ENCODE data around the gene BLOC1S3.

BLOC1S3 gene

DNA sequence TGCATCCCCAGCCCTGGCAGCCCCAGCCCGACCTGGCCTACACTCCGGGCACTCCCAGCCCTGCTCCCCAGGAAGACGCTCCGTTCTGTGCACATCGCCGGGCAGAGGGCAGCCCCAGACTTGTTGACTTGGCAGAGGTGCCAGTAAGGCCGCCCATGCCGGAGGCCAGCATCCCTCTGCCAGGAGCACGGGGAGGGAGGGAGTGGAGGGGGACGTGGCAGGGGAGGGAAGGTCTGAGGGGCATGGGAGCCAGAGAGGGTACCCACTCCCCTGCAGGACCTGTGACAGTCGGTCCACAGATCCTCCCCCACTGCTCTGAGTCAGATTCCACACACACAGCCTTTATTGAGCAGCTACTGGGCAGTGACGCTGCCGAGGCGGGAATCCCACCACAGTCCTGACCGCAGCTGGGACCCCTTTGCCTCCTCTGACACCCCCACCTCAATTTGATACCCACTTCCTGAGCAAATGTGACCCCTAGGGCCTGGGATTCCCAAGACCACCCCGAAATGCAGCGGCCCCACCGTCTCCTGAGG is 15.9 kb upstream of the BLOC1S3 start:
- no peak for DNase-seq

DNA sequence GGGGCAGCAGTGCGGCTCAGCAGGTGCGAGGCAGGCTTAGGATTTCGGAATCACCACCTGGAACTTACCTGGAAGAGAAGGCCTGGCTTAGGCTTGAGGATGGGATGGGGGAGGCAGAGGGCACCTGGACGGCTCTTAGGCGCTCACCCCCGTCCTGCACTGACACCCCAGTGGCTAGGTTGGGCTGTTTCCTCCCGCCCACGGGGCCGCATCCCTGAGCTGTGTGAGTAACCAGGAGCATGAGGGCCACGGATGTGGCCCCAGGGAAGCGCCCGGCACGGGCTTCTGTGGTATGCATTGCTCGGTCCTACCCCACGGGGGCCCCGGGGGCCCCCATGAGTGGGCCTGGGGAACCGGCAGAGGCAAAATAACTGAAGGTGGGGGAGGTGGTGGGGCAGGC is 15.4 kb upstream of the BLOC1S3 start:
- no peak for DNase-seq

DNA sequence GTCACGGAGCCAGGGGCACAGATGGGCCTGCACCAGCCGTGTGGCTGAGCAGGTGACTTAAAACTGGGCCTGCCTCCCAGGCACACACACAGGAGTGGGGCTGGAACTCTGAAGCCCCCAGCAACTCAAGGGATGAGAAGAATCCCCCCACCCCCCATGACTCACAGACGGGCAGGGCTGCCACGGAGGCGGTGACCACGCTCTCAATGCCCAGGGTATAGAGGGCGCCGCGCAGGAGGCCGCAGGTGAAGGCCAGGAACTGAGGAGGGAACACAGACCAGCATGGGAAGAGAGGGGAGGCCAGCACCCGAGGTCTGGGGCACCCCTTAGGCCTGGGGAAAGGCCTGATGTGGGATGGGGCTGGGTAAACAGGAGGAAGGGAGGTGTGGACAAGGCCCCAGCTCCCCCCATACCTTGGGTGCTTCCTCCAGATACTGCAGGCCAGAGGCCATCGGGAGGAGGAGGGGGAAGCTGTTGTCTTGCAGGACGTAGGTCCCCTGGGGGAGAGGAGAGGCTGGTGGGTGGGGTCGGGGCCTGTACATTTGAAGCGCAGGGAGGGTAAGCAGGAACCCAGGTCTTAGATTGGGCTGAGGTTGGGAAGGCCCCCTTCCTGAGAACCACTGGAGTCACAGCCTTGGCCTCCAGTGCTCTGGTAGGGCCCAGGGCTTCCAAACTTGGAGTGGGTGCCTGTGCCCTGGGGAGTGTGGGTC is 14.7 kb upstream of the BLOC1S3 start:
- DNase-seq: no peak

DNA sequence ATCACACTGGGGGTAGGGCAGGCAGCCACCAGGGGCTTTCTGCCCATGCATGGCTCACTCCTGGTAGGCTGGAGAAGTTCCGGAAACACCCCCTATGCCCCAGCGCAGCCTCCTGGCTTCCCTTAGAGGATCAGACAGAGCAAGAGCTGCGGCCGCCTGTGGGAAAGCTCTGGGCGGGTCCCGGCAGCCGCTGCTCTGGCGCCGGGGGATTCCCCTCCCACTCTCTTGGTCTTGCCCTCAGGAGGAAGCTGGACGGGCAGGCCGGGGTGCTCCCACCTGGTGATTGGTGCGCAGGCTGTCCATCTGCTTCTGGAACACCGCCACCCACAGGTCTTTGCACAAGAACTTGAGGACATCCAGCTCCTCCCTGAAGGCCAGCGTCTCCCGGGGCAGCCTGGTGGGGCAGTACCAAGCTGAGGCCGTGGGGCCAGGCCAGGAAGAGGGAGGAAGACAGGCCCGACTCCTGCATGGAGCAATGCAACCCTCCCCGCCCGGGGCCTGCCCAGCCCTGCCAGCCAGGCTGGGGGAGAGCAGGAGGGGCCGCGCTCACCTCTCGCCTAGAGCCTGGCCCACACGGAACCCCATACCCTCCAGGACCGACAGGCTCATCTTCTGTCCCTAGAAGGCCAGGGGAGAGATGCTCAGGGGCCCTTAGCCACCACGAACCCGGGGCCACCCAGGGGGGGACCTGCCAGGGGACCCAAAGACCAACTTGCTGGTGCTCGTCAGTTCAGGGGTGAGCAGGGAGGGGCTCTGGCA is 13.8 kb upstream of the BLOC1S3 start:
- DNase-seq: no peak

DNA sequence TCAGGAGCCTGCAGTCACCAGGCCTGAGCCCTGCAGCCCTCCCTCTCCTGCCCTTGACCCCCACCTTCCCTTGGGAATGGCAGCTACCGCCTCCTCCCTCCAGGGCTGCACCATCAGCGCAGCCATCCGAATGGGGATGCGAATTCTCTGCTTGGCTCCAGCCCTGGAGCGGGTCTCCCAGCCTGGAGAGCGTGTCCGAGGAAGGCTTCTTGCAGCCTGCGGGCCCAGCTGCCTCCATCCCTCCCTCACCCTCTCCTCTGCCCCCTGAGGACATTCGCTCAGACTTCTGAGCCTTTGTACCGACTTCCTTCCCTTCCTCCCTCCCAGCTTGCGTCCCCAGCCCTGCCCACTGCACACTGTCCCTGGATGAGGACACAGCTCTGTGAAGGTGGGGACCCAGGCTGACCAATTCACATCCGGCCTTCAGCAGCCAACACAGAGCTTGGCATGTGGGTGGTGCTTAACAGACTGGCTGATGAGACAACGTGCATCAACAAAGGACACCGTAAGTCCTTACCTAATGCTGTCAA is 11.8 kb upstream of the BLOC1S3 start:
- DNase-seq: no peak

DNA sequence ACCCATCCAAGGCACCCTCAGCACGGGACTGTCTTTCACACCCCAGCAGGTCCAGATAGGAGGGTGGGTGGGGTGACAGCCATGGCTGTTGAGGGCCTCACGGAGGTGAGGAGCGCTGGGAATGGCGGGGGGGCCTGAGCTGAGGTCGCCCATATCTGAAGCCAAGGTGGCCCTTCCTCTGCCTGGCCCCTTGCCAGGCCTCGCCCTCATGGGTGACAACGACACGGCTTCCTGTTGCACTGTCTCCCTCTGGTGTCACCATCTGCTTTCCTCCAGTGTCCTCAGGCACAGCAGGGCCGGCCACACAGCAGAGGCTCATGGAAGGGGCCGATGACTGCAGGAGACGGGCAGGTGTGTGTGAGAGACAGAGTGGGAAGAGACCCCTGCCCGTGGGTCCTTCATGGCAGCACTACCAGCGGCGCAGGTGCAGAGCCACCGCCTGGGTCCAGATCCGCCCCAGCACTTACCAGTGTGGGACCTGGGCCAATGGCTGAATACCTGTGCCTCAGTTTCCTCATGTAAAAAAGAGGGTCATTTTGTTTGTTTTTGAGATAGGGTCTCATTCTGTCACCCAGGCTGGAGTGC is 9.7 kb upstream of the BLOC1S3 start:
- DNase-seq: no peak

DNA sequence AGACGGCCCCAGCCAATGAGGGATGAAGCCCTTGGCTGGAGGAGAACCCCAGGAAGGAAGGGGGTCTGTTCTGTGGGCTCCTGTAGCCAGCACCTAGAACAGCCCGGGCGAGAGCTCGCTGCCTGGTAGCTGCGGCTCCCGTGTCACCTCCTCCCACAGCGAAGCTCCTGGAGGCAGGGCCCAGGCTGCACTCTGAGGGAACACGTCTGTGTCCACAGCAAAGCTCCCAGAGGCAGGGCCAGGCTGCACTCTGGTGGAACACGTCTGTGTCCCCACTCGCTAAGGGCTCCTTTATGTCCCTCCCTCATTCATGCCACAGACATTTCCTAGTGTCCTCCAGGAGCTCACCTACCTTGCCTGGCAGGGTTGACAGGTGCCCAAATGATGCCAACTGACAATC is 9.0 kb upstream of the BLOC1S3 start:
- no peak for DNase-seq

DNA sequence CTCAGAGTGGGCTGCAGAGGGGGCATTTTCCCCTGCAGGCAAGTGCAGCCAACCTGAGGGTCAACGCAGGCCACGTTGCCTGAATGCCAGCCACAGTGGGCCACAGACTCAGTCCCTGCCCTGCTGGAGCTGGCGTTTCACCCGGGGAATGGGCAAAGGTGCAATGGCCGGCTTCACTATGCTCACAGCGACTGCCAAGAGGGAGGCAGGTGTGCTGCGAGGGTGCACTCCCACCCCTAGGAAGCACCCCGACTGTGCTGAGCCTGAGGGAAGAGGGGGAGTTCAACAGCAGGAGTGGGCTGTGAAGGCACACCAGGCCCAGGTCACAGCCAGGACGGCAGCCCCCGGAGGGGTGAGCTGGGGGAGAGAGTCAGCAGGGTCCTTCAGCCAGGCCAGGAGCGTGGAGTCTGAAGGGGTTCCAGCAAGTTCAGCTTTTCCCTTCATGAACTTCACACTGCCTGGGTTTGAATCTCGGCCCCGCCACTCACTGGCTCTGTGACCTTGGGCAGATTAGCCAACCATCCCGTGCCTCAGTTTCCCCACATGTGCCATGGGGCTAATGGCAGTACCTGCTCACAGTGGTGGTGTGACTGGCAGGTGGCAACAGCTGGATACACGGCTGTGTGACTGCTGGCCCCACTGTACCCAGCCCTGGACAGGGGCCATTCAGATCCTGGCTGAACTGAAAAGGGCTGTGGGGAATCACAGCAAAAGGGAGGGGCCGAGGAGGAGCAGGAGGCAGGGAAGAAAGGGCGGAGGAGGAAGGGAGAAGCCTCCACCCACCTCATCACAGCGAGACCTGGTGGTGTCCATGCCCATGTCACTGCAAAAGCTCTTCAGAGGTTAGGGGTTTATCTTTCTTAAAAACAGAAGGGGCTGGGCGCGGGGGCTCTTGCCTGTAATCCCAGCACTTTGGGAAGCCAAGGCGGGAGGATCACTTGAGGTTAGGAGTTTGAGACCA is 8.2 kb upstream of the BLOC1S3 start:
- no peak for DNase-seq

DNA sequence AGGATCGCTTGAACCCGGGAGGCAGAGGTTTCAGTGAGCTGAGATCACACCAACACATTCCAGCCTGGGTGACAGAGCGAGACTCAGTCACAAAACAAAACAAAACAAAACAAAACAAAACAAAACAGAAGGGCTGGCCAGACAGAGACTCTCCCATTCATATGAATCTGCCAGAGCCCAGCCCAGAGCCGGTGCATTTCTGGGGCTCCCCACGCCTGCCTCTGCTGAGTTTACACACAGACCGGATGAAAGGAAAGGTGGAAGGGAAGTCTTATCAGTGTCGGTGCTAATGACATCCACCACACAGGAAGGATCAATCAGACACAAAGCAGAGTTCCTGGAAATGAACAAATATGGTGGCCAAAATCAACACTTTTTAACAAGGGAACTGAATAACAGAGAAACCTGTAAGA is 7.4 kb upstream of the BLOC1S3 start:
- DNase-seq: no peak

DNA sequence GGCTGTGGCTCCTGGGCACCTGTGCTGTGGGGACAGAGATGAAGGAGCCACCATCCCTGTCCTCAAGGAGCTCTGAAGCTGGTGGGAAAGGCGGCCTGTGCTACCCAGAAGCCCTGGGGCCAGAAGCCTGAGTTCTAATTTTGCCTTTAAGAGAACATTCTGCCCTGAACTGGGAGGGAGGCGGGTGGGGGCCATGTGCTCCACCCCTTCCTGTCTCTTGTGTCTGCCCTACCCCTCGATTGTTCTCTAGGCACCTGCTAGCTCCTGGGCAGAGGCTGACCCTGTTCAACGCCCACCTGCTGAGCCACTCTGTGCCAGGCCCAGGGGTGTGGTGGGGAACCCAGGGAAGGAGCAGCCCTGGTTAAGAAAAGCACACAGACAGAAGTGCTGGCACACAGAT is 6.4 kb upstream of the BLOC1S3 start:
- no peak for DNase-seq

DNA sequence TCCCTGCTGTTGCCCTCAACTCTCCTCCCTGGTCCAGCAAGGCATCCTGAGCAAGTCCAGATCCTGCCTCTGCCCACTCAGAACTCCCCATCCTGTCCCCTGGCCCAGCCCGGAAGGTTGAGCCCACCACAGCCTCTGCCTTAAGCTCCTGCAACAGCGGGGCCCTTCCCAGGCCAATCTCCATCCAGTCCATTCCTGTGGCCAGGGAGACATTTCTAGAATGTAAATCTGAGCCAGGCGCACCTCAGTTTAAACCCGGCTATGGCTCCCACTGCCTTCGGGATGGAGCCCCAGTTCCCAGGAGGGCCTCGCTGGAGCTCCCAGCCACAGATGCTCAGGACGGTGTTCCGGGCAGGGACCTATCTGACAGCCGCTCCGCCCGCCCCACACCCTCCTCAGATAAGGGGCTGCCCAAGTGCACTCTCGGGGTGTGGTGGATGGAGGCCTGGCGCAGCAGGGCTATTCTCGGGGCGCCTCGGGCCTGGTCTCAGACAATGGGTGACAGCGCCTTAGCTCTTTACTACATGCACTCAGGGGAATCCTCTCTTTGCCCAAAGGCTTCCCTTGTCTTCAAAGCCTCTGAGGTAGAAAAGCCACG is 5.9 kb upstream of the BLOC1S3 start:
- DNase-seq: no peak

DNA sequence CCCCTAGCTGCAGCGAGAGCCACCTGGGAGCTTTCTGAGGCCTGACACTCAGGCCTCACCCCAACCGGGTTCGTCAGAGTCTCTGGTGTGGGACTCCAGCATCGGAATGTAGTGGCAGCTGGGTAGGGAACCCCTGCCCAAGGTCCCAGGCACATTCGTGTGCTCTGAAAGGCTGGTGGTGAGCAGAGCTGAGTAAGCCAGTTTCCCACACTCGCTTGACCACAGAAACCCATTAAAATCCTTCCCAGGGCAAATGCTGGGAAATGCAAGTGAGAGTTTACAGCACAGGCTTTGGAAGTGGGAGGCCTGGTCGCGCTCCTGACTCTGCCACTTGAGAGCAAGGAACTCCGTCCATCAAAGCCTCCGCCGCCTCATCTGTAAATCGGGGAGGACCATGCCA is 4.8 kb upstream of the BLOC1S3 start:
- no peak for DNase-seq

DNA sequence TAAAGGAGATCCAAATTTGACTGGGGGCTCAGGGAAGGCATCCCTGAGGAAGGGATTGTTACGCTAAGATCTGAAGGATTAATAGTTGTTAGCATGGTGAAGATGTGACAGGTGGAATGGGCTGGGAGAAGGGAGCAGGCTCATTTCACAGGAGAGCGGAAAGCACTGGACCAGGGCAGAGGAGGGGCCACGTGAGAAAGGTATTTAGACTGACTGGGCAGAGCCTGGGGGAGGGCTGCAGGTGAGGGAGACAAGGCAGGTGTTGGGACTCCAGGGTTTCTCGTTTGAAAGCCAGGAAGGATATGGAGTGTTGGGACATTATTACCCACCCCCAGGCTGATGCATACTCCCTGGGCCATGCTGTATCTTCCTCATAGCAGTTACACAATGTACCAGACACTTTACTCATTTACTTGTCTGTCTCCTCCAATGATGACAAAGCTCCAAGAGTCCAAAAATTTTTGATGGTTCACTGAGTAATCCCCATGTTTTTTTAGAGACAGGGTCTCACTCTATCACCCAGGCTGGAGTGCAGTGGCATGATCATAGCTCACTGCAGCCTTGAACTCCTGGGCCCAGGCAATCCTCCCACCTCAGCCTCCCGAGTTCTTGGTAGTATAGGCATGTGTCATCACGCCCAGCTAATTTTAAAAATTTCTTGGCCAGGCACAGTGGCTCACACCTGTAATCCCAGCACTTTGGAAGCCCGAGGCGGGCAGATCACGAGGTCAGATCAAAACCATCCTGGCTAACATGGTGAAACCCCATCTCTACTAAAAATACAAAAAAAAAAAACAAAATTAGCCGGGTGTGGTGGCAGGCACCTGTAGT is 2.9 kb upstream of the BLOC1S3 start:
- no peak for DNase-seq

DNA sequence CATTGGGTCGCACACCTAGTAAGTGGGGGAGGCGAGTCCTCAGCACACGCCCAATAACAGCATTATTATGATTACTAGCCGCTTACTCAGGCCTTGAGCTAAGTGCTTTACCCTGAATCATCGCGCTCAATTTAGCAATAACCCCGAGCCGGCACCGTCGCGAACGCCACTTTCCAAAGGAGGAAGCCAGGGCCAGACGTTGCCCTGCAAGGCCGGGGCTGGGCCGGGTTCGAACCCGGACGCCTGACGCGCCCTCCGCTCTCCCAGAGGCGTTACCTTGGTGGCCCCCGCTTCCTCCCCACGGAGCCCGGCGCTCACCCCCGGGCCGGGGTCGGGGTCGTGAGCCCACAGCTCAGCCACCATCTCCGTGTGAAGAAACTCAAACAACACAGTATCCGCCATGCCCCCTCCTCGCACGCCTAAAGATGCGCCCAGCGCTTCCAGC is 745 bp upstream of the BLOC1S3 start, which contains the start of gene TRAPPC6A:
TRAPPC6A (minus strand) TSS at position 421 of the 445 bp plus-strand sequence; CDS start at position 402, 19 bp downstream.
- DNase-seq: no peak

DNA sequence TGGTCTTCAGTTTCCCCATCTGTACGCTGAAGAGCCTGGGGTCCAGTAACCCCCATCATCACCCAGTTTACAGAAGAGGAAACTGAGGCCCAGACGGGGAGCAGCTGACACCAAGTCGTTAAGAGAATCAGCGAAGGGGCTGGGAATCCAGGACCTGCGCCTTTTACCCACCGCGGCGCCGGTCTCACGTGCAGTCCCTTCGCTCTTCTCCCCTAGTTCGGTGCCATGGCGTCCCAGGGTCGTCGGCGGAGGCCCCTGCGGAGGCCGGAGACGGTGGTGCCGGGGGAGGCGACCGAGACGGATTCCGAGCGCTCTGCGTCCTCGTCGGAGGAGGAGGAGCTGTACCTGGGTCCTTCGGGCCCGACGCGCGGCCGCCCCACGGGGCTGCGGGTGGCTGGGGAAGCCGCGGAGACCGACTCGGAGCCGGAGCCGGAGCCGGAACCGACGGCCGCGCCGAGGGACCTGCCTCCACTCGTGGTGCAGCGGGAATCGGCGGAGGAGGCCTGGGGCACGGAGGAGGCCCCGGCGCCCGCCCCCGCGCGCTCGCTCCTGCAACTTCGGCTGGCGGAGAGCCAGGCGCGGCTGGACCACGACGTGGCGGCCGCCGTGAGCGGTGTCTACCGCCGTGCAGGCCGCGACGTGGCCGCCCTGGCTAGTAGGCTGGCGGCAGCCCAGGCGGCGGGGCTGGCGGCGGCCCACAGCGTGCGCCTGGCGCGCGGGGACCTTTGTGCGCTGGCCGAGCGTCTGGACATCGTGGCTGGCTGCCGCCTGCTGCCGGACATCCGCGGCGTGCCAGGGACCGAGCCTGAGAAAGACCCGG is 698 bp downstream of the BLOC1S3 start:
- no peak for DNase-seq

DNA sequence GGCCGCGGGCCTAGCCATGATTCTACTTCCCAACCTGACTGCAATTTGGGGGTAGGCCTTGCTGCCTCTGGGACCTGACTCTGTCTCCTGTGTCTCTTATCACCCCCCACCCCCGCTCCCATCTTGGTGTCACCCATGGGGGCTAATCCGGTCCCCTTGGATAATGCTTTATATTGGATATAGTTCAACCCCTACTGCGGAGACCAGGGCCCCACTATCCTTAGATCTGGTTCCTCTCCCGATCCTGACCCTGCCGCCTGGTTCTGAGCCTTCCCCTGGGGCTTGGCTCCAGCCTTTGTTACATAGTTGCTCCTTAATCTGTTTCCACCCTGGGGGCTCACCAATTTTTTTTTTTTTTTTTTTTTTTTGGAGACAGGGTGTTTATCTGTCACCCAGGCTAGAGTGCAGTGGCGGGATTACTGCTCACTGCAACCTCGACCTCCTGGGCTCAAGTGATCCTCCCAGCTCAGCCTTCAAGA is 1.3 kb downstream of the BLOC1S3 start:
- DNase-seq: no peak

DNA sequence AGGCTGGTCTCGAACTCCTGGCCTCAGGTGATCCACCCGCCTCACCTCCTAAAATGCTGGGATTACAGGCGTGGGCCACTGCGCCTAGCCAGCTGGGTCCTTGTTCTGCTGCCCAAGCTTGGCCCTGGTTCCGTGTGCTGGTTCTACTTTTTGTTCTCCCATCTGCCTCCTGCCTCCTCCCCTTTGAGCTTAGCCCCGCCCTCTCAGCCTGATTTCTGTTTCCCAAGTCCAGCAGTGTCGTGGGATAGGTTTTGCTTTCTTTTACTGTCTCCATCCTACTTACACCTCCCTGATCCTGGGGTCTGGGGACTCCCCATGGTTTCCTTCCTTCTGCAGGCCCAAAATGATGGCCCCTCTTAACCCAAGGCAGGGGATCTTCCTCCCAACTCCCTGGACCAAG is 2.4 kb downstream of the BLOC1S3 start:
- no peak for DNase-seq

DNA sequence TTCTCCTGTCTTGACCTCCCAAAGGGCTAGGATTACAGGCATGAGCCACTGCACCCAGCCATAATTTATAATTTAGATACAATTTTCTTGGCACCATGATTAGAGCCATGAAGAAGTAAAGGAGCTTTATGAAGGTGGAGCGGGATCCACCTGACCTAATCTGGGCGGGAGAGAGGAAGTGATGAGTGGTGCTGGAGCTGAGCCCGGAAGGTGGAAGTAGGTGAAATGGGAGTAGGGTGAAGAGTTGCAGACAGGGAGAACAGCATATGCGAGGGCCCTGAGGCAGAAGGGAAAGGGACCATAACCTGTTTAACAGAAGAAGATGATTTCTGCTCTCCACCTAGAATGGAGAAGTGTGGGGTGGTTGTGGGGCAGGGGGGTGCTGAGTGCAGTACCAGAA is 4.2 kb downstream of the BLOC1S3 start:
- no peak for DNase-seq

DNA sequence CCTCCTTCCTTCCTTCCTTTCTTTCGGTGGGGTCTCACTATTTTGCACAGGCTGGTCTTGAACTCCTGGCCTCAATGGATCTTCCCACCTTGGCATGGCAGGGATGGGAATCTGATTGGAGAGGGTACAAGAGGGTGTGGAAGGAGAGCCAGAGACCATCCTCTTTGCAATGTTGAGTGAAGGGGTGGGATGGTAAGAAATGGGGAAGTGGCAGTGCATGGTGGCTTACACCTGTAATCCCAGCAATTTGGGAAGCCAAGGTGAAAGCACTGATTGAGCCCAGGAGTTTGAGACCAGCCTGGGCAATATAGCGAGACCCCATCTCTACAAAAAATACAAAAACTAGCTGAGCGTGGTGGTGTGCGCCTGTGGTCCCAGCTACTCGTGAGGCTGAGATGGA is 5.5 kb downstream of the BLOC1S3 start:
- no peak for DNase-seq
